ENCODE results near the gene PPP1R9A.

The PPP1R9A gene

DNA sequence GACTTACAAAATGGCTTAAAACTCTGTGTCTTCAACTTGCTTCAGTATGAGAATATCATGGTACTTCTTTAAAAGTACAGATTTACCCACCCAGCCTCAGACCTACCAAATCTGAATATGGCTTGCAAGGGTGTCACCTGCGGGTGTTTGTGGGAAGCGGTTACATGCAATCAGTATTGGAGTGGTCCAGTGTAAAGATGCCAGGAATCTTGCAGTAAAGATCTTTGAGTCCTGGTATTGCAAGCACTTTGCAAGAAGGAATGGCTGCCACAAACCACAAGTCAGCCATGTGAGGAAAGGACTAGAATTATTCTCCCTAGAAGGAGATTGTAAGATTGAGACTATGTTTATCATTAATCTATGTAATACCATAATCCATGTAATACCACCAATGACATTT lies 301.9 kb downstream of the PPP1R9A start:
- H3K4me3 ChIP-seq (ENCODE audit: low read depth, low read length), result no peak overlapping the region
- TF ChIP-seq CTCF (IDR thresholded peaks at IDR 0.05; ENCODE audit: low read depth, low read length), result no peak

GRCh38 chr7:95209788-95210187 lies 302.4 kb downstream of the PPP1R9A start:
- TF ChIP-seq CTCF (IDR thresholded peaks at IDR 0.05; ENCODE audit: low read depth, low read length), result no peak
- H3K4me3 ChIP-seq (ENCODE audit: low read depth, low read length), result no peak overlapping the region

DNA sequence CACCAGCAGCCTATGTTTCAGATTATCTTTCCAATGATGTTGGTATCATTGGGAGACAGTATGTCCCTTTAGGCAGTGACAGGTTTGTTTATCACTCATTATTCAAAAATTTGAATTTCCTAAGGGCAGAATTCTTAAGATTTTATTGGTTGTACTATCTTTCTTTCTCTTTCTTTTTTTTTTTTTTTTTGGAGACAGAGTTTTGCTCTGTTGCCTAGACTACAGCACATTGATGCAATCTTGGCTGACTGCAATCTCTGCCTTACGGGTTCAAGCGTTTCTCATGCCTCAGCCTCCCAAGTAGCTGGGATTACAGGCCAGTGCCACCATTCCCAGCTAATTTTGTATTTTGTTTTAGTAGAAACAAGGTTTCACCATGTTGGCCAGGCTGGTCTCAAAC lies 305.8 kb downstream of the PPP1R9A start:
- no peak overlapping the region for H3K4me3 ChIP-seq (ENCODE audit: low read depth, low read length)
- no peak for TF ChIP-seq CTCF (IDR thresholded peaks at IDR 0.05; ENCODE audit: low read depth, low read length)

DNA sequence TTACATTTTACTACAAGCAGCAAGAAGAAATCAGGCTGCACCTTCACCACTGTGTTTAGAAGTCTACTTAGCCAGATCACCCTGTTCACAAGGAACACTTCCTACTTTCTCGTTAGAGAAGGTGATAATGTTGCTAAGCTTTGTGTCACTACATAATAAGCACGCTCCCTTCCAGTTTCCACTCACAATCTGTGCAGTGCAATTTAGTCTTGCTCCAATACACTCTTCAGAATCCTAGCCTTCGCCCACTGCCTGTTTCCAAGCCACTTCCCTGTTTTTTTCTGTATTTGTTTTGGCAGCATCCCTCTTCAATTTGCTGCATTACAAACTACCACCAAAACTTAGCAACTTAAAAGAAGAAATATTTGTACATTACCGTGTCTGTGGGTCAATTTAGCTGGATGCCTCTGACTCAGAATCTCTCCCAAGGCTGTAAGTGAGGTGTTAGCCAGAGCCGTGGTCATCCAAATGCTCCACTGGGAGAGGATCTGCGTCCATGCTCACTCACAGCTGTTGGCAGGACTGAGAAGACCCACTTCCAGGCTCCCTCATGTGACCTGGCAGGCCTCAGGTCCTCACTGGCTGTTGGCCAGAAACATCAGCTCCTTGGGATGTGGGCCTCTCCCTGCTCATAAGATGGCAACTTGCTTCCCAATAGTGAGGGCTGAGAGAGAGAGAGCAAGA lies 306.6 kb downstream of the PPP1R9A start:
- no peak overlapping the region for H3K4me3 ChIP-seq (ENCODE audit: low read depth, low read length)
- no peak for TF ChIP-seq CTCF (IDR thresholded peaks at IDR 0.05; ENCODE audit: low read depth, low read length)

DNA sequence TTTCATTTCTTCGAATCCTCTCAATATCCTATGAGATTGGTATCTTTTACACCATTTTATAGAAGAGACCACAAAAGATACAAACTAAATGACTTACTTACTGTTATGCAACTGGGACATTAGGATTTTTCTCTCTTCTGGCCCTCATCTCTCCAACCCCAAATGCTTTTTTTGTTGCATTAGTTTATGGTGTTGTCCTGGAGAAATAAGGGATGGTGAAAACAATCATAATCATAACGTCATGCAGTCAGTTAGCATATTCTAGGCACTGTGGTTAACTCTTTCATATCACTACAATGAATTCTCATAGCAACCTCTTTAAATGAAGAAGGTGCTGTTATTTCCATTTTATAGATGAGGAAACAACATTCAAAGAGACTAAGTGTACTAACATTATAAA lies 312.3 kb downstream of the PPP1R9A start:
- no peak overlapping the region for H3K4me3 ChIP-seq (ENCODE audit: low read depth, low read length)
- no peak for TF ChIP-seq CTCF (IDR thresholded peaks at IDR 0.05; ENCODE audit: low read depth, low read length)

DNA sequence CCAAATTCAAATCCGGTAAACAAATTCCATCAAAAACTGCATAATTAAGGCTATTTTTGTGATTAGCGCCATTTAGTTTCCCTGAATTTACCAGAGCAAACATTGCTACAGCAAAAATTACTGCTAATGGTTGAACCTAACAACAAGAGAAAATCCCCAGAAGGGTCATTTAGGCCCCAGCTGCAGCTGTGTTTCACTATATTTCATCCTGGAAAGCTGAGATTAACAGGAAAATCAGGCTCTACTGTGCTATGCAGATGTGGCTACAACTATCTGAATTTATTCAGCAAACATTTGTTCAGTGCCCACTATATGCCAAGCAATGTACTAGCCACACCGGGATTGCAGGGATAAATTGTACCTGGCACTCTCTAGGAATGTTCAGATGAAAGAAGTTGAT lies 312.9 kb downstream of the PPP1R9A start:
- TF ChIP-seq CTCF (IDR thresholded peaks at IDR 0.05; ENCODE audit: low read depth, low read length), result no peak

DNA sequence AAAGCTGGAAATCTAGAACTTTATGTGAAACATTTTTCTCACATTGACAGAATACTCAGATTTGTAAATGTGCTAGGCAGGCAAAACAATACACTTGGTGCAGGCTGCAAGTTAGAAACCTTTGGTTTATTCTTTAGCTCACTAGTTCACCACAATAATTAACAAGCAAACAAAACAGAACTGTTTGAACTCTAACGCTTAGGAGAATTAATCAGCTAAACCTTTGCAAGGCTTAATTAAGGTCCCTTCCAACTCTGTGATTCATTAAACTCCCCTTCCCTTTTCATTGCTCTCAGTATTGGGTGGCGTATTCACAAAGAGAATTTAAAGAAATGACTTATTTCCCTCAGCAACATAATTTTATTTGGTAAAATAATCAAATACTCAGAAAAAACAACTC lies 317.9 kb downstream of the PPP1R9A start:
- no peak overlapping the region for H3K4me3 ChIP-seq (ENCODE audit: low read depth, low read length)
- TF ChIP-seq CTCF (IDR thresholded peaks at IDR 0.05; ENCODE audit: low read depth, low read length), result no peak

More for the DNA sequence above, 312.9 kb downstream of the PPP1R9A start:
- no peak overlapping the region for H3K4me3 ChIP-seq (ENCODE audit: low read depth, low read length)

All from WI38 (cell line).